Stimulated activated naive CD8-positive, alpha-beta T cell treated with anti-CD3 and anti-CD28 coated beads, Interleukin-15, amount 100 ng/mL, for 72 hours (primary cell): ENCODE measurements around the gene ATXN7.

Source experiments
- ATAC-seq: fragments of 150-1000 bp; cut with Tn5 transposase; 2 replicates; pipeline ENCODE4 v1.10.0; 2021; ENCODE audit warnings: mild to moderate bottlenecking, moderate library complexity
- DNase-seq, 2 donors: peaks; one replicate each; pipeline ENCODE4 v3.0.0; 2021 to 2022
- H3K27ac Mint-ChIP-seq, 2 donors: one replicate each; pipeline ENCODE4 v1.8.0; 2022; ENCODE audit warnings: mild to moderate bottlenecking in 2 of 2, mixed read lengths in 2 of 2, moderate library complexity in 2 of 2
- H3K27me3 Mint-ChIP-seq: one replicate; pipeline ENCODE4 v1.8.0; 2022; ENCODE audit warnings: mixed read lengths
- H3K4me1 Mint-ChIP-seq: one replicate; pipeline ENCODE4 v1.8.0; 2022; ENCODE audit warnings: mild to moderate bottlenecking, mixed read lengths
- H3K4me3 Mint-ChIP-seq, 2 donors: one replicate each; pipeline ENCODE4 v1.8.0; 2022; ENCODE audit warnings: mild to moderate bottlenecking in 2 of 2, mixed read lengths in 2 of 2, moderate library complexity in 1 of 2
- H3K9me3 Mint-ChIP-seq, 2 donors: one replicate each; pipeline ENCODE4 v1.8.0; 2022; ENCODE audit warnings: mixed read lengths in 2 of 2

ATXN7 gene

GRCh38 chr3:64033069-64033468 is 169.4 kb downstream of the ATXN7 start:
- H3K27ac Mint-ChIP-seq, result no peak overlapping the region
- peaks cover 0 to 5% of the 10 kb centered on the region in 2 donors for H3K9me3 Mint-ChIP-seq
- H3K4me1 Mint-ChIP-seq, result peaks cover 6% of the 10 kb centered on the region
- ATAC-seq (no peak), DNase-seq (no peak)
- H3K27me3 Mint-ChIP-seq, result peaks cover 40% of the 10 kb centered on the region
- no peak overlapping the region for H3K4me3 Mint-ChIP-seq

DNA sequence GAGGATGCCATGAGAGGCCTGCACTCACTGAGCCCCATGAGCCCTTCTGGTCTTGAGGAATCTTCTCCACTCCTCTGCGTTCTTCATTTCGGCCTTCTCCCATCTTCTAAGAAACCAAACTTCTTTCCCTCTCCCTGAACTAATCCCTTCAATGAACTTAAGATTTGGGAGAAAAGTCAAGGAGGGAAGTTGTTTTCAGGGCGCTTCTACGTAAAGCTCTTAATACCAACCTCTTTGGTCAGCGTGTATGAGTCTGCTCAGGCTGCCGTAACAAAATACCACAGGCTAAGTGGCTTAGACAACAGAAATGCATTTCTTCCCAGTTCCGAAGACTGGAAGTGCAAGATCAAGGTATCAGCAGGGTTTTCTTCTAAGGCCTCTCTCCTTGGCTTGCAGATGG is 173.4 kb downstream of the ATXN7 start:
- no peak overlapping the region for H3K27ac Mint-ChIP-seq
- H3K4me3 Mint-ChIP-seq, result no peak overlapping the region
- no peaks in the 10 kb centered on the region for H3K4me1 Mint-ChIP-seq
- H3K9me3 Mint-ChIP-seq, result peaks cover 0 to 5% of the 10 kb centered on the region in 2 donors
- ATAC-seq (no peak), DNase-seq (no peak)
- H3K27me3 Mint-ChIP-seq, result peaks cover 22% of the 10 kb centered on the region

GRCh38 chr3:64038253-64038767 is 174.6 kb downstream of the ATXN7 start:
- Mint-ChIP-seq H3K27me3 (peaks cover 20% of the 10 kb centered on the region), H3K4me1 (no peaks in the 10 kb centered on the region)
- ATAC-seq, result no peak

GRCh38 chr3:64039332-64039731 is 175.7 kb downstream of the ATXN7 start:
- Mint-ChIP-seq H3K27ac (no peak overlapping the region), H3K4me3 (no peak overlapping the region), H3K27me3 (peaks cover 29% of the 10 kb centered on the region), H3K4me1 (no peaks in the 10 kb centered on the region), H3K9me3 (peaks cover 0 to 2% of the 10 kb centered on the region in 2 donors)
- DNase-seq (no peak), ATAC-seq (no peak)

More at GRCh38 chr3:64038253-64038767, 174.6 kb downstream of the ATXN7 start:
- H3K4me3 Mint-ChIP-seq, result no peak overlapping the region
- peaks cover 0 to 5% of the 10 kb centered on the region in 2 donors for H3K9me3 Mint-ChIP-seq
- DNase-seq, result no peak
- no peak overlapping the region for H3K27ac Mint-ChIP-seq

- H3K4me1 Mint-ChIP-seq, result no peaks in the 10 kb centered on the region
- no peak overlapping the region for H3K27ac Mint-ChIP-seq
- no peak for ATAC-seq
- H3K4me3 Mint-ChIP-seq, result no peak overlapping the region
- H3K9me3 Mint-ChIP-seq, result no peaks in the 10 kb centered on the region
- DNase-seq, result no peak
- peaks cover 32% of the 10 kb centered on the region for H3K27me3 Mint-ChIP-seq
Observed at GRCh38 chr3:64039981-64040733, 176.5 kb downstream of the ATXN7 start.

DNA sequence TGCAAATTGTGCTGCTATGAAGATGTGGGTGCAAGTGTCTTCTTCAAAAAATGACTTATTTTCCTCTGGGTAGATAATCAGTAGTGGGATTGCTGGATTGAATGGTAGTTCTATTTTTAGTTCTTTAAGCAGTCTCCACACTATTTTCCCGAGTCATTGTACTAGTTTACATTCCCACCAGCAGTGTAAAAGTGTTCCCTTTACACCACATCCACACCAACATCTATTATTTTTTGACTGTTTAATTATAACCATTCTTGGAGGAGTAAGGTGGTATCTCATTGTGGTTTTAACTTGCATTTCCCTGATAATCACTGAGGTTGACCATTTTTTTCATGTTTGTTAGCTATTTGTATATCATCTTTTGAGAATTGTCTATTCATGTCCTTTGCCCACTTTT is 179.3 kb downstream of the ATXN7 start:
- no peak overlapping the region for H3K4me3 Mint-ChIP-seq
- H3K9me3 Mint-ChIP-seq, result no peaks in the 10 kb centered on the region
- DNase-seq (no peak), ATAC-seq (no peak)
- H3K4me1 Mint-ChIP-seq, result no peaks in the 10 kb centered on the region
- H3K27ac Mint-ChIP-seq, result no peak overlapping the region
- peaks cover 41% of the 10 kb centered on the region for H3K27me3 Mint-ChIP-seq

DNA sequence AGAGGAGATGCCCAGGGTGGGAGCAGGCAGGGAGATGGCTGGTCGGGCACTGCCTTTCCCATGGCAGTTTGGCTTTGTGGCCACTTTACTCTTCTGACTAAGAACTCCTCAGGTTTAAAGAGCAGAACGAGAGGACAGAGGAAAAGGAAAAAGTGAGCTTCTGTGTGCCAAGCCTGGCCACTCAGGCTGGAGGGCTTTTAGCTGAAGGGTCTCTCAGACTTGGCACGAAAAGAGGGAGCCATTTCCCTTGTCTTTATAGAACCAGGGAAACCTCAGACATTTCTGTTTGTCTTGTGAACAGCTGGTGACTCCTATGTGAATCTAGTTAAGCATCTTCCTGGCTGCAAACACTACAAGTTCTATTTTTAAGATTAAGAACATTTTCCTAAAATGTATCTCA is 182.9 kb downstream of the ATXN7 start:
- Mint-ChIP-seq H3K9me3 (no peaks in the 10 kb centered on the region), H3K27ac (no peak overlapping the region), H3K27me3 (peaks cover 51% of the 10 kb centered on the region), H3K4me3 (no peak overlapping the region), H3K4me1 (peaks cover 11% of the 10 kb centered on the region)
- DNase-seq, result no peak
- ATAC-seq, result no peak

DNA sequence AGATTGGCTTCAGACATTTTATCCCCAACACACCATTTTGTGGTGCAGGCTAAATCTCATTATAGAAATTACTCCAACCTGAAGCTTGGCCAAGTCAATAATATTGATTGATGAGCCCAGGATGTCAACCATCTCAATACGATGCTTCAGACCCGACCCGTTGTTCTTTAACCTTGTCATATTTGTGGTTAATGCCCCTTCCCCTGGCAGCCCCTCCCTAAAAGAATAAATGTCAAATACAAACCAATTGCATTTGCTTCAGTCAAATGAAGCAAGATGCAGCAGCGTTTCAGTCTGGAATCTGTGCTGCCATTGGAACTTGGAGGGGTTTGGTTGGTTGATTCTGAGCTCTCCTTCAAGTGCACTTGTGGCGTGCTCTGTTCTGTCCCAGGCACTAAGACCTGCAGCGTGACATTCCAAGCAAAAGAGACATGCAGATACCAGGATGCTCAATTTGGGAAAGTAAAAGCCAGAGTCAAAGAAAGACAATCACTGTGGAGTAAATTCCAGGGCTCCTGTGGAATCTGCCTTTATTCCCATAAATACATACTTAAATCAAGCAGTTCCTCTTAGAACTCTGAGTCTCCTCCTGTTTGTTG is 183.4 kb downstream of the ATXN7 start:
- no peak for DNase-seq
- H3K4me1 Mint-ChIP-seq, result peaks cover 11% of the 10 kb centered on the region
- no peak overlapping the region for H3K4me3 Mint-ChIP-seq
- ATAC-seq, result no peak
- H3K27ac Mint-ChIP-seq, result no peak overlapping the region
- H3K9me3 Mint-ChIP-seq, result no peaks in the 10 kb centered on the region
- peaks cover 46% of the 10 kb centered on the region for H3K27me3 Mint-ChIP-seq

DNA sequence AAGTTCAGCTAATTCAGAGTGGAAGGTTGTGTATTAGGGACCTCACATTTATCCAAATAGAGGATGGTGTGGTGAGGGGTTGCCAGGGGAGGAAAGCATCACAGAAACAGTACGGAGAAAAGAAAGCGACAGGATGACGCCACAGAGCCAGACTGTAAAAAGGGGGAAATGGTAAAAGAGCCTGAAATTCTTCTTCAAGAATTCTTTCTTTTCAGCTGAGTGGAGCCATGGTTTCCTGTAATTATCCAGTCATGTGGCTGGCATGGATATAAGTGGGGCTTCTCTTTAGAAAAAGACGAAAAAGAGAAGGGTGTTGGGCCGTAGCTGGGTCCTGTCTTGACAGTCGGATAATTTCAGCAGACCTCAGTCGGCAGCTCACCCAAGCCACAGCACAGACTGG is 184.1 kb downstream of the ATXN7 start:
- no peak overlapping the region for H3K27ac Mint-ChIP-seq
- no peak for DNase-seq
- peaks cover 44% of the 10 kb centered on the region for H3K27me3 Mint-ChIP-seq
- no peaks in the 10 kb centered on the region for H3K9me3 Mint-ChIP-seq
- peaks cover 11% of the 10 kb centered on the region for H3K4me1 Mint-ChIP-seq
- no peak for ATAC-seq
- no peak overlapping the region for H3K4me3 Mint-ChIP-seq

GRCh38 chr3:64048631-64049061 is 185.0 kb downstream of the ATXN7 start:
- peaks cover 11% of the 10 kb centered on the region for H3K4me1 Mint-ChIP-seq
- H3K27me3 Mint-ChIP-seq, result peaks cover 42% of the 10 kb centered on the region
- no peak overlapping the region for H3K27ac Mint-ChIP-seq
- no peak overlapping the region for H3K4me3 Mint-ChIP-seq
- DNase-seq (peak in 1 of 2 donors; percentile 18), ATAC-seq (peak; percentile 82)
- no peaks in the 10 kb centered on the region for H3K9me3 Mint-ChIP-seq

GRCh38 chr3:64049136-64049535 is 185.5 kb downstream of the ATXN7 start:
- peaks cover 11% of the 10 kb centered on the region for H3K4me1 Mint-ChIP-seq
- no peaks in the 10 kb centered on the region for H3K9me3 Mint-ChIP-seq
- no peak for DNase-seq
- no peak overlapping the region for H3K4me3 Mint-ChIP-seq
- no peak overlapping the region for H3K27ac Mint-ChIP-seq
- H3K27me3 Mint-ChIP-seq, result peaks cover 37% of the 10 kb centered on the region
- ATAC-seq, result peak; percentile 65

GRCh38 chr3:64049832-64050231 is 186.2 kb downstream of the ATXN7 start:
- H3K9me3 Mint-ChIP-seq, result no peaks in the 10 kb centered on the region
- no peak overlapping the region for H3K4me3 Mint-ChIP-seq
- ATAC-seq (no peak), DNase-seq (no peak)
- no peak overlapping the region for H3K27ac Mint-ChIP-seq
- peaks cover 11% of the 10 kb centered on the region for H3K4me1 Mint-ChIP-seq
- H3K27me3 Mint-ChIP-seq, result peaks cover 33% of the 10 kb centered on the region
